Right ventricle myocardium inferior (tissue), 1 donor: Measurements from ENCODE around the gene CNTD1. TPM values are rescaled to one million over a fixed set of nuclear protein-coding genes. Genes with fewer than 3 reads are reported as not detected.
"Not testable (repeated sequence)": the region's sequence is repeated elsewhere in the genome, so short reads cannot be mapped to it uniquely, and the experiment has no call there.

ENCODE experiments used
- ATAC-seq: fragments of 200-7000 bp; cut with Tn5 transposase; one replicate; pipeline ENCODE4 v1.9.1; 2020; ENCODE audit warnings: mild to moderate bottlenecking, moderate library complexity
- DNase-seq: peaks from one replicate; pipeline ENCODE4 v3.0.0; 2021; ENCODE audit errors: missing footprints
- intact Hi-C: fragments of 100-400 bp; cut with DNase I; formaldehyde crosslinking; loops from one replicate; pipeline ENCODE4 v1.11.0; 2022
- microRNA-seq: library from miRNA; unstranded; fragments of <30 nt; microRNA quantifications from one replicate; pipeline ENCODE4 v1.2.0, GENCODE V29; 2020
- total RNA-seq: library from RNA; stranded (reverse); fragmentation: NEBNext Ultra II Directional; extraction: Animal tissue kit (Norgen Biotek cat#: 25700); gene quantifications from one replicate; pipeline ENCODE4 v1.2.1, GENCODE V29; 2021
- donor health status: DM: no; HTN: yes; CAD: no; lungs with severe emphysema.

The CNTD1 gene
- total RNA-seq, 1 donor from 2014 or later = 0.30 TPM

DNA sequence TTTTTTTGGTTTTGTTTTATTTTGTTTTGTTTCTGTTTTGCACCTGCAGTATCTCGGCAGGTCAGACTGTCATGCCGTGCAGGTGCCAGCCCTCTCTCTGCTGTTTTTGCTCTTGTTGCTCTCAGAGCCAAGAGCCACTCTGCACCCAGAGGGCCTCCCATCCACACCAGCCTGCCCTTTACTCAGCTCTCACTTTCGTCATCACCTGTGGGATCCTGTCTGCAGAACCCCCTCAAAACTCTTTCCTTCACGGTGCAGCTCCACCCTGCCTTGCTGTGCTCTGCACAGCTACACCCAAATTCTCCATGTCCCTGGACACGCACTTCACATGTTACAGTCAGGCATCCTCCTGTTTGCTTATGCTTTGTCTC, 54.9 kb downstream of the CNTD1 start:
- DNase-seq (no peak), ATAC-seq (no peak)
- intact Hi-C loops = no loop called here

DNA sequence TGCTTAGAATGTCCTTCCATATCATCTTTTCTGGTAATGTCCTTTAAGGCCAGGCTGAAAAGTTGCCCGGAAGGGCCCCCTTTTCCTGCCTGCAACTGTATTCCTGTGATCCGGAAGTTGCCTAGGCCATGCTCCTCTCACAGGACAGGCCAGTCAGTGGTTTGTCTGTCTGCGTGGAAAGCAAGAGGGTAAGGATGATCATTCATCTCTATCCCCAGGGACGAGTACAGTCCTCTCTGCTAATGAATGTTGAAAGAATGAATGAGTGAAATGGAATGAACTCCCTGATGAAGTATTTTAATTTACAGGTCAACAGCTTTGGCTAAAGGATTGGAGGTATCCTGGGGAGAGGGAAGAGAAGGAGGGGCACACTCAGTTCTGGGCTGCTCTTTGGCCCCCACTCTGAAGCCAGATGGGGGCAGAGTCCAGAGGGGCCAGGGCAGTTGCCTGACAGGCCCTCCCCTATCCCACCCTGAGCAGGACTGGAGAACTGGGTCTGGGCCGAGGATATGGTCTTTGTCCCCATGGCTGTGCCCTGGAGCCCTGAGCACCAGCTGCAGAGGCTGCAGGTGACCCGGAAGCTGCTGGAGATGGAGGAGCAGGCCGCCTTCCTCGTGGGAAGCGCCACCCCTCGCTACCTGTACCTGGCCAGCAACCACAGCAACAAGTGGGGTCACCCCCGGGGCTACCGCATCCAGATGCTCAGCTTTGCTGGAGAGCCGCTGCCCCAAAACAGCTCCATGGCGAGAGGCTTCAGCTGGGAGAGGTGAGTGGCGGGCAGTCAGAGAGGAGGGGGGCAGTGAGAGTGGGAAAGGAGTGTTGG, 55.5 kb downstream of the CNTD1 start:
- intact Hi-C loops = no loop called here
- DNase-seq (no peak), ATAC-seq (no peak)

DNA sequence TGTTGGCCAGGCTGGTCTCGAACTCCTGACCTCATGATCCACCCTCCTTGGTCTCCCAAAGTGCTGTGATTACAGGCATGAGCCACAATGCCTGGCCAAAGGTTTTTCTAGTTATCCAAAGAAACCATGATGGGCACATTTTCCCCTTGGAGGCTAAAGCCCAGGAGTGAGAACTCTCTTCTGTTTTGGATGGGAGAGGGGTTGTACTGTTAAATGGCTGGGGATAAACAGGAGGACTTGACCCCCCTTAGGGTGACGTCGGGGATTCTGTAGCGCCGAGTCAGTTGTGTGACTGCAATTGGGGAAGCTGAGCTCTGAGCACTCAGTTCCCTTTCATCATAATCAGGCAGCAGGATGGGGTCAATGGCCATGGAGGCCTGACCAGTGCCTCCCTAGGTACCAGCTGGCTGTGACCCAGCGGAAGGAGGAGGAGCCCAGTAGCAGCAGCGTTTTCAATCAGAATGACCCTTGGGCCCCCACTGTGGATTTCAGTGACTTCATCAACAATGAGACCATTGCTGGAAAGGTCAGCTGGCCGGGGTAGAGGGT, 56.5 kb downstream of the CNTD1 start:
- DNase-seq = no peak
- intact Hi-C loops = no loop called here
- no peak for ATAC-seq

DNA sequence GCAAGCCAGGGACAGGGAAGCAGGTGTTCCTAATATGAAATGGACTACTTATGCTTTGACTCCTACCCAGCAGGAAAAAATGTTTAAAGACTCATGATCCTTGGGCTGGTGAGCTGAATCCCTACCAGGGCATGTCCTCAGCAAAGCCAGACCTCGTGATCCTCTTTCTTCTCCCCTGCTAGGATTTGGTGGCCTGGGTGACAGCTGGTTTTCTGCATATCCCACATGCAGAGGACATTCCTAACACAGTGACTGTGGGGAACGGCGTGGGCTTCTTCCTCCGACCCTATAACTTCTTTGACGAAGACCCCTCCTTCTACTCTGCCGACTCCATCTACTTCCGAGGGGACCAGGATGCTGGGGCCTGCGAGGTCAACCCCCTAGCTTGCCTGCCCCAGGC, 57.4 kb downstream of the CNTD1 start:
- ATAC-seq, DNase-seq: not testable (repeated sequence)

DNA sequence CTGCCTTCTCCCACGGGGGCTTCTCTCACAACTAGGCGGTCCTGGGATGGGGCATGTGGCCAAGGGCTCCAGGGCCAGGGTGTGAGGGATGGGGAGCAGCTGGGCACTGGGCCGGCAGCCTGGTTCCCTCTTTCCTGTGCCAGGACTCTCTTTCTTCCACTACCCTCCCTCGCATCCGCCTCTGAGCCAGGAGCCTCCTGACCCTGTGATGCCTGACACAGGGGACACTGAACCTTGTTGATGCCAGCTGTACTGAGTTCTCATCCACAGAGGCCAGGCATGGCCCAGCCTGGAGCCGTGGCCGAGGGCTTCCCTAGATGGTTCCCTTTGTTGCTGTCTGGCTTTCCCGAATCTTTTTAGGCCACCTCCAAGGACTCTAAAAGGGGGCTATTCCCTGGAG, 57.9 kb downstream of the CNTD1 start:
- intact Hi-C loops, ATAC-seq, DNase-seq: not testable (repeated sequence)

More for the DNA sequence above, 57.4 kb downstream of the CNTD1 start:
- intact Hi-C loops = not testable (repeated sequence)

DNA sequence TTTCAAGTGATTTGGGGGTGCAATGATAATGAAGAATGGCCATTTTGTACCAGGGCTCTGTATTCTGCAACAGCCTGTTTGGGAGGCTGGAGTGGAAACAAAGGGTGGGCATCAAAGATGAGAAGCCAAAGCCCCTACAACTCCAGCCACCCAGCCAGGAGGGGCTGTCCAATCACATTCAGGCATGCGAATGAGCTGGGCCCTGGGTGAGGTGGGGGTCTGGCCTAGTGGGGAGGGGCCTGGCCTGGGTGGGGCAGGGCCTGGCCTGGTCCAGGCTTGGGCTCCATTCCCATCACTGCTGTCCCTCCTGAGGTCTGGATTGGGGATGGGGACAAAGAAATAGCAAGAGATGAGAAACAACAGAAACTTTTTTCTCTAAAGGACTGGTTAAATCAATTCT, 58.7 kb downstream of the CNTD1 start:
- intact Hi-C loops = no loop called here
- DNase-seq (no peak), ATAC-seq (no peak)

Small RNAs within 50 kb of the gene (microRNA-seq; reads per million reads assigned to microRNA genes)
- not detected for gene MIR6781

Other genes with a start within 250 kb of the CNTD1 start
- gene HSD17B1, start 245.9 kb upstream of the CNTD1 start, total RNA-seq = 1.4 TPM
- 45.6 TPM for gene COASY, start 236.7 kb upstream of the CNTD1 start, total RNA-seq
- gene MLX, start 231.8 kb upstream of the CNTD1 start, total RNA-seq = 65.9 TPM
- gene PSMC3IP, start 221.1 kb upstream of the CNTD1 start, total RNA-seq = 3.4 TPM
- 22.5 TPM for gene RETREG3, start 189.5 kb upstream of the CNTD1 start, total RNA-seq
- gene TUBG1, start 189.2 kb upstream of the CNTD1 start, total RNA-seq = 54.3 TPM
- gene TUBG2, start 139.6 kb upstream of the CNTD1 start, total RNA-seq = 15.0 TPM
- 26.1 TPM for gene PLEKHH3, start 121.9 kb upstream of the CNTD1 start, total RNA-seq
- 1.5 TPM for gene CCR10, start 117.0 kb upstream of the CNTD1 start, total RNA-seq
- gene CNTNAP1, start 116.3 kb upstream of the CNTD1 start, total RNA-seq = 7.3 TPM
- 44.4 TPM for gene EZH1, start 53.8 kb upstream of the CNTD1 start, total RNA-seq
- 41.3 TPM for gene RAMP2, start 37.6 kb upstream of the CNTD1 start, total RNA-seq
- gene VPS25, start 25.4 kb upstream of the CNTD1 start, total RNA-seq = 33.2 TPM
- gene WNK4, start 18.3 kb upstream of the CNTD1 start, total RNA-seq = not detected
- gene COA3, start 157 bp upstream of the CNTD1 start, total RNA-seq = 72.6 TPM
- gene BECN1, start 25.4 kb downstream of the CNTD1 start, total RNA-seq = 74.3 TPM
- gene PSME3, start 34.5 kb downstream of the CNTD1 start, total RNA-seq = 69.0 TPM
- 0.43 TPM for gene AOC2, start 45.7 kb downstream of the CNTD1 start, total RNA-seq
- gene AOC3, start 52.3 kb downstream of the CNTD1 start, total RNA-seq = 15.1 TPM
- not detected for gene G6PC1, start 101.9 kb downstream of the CNTD1 start, total RNA-seq
- gene AARSD1, start 165.6 kb downstream of the CNTD1 start, total RNA-seq = 32.1 TPM
- gene PTGES3L, start 181.2 kb downstream of the CNTD1 start, total RNA-seq = 51.0 TPM
- gene RUNDC1, start 181.7 kb downstream of the CNTD1 start, total RNA-seq = 10.4 TPM
- 791 TPM for gene RPL27, start 199.6 kb downstream of the CNTD1 start, total RNA-seq
- gene IFI35, start 207.9 kb downstream of the CNTD1 start, total RNA-seq = 15.9 TPM
- 90.5 TPM for gene VAT1, start 223.5 kb downstream of the CNTD1 start, total RNA-seq
- gene RND2, start 226.4 kb downstream of the CNTD1 start, total RNA-seq = 1.5 TPM